Large intestine (tissue), 3 donors: ENCODE measurements around the gene TUSC7. TPM values are rescaled to one million over a fixed set of nuclear protein-coding genes. Genes with fewer than 3 reads are reported as not detected.

ENCODE experiments used
- DNase-seq, 2 donors: peaks; one replicate each; pipeline versions ENCODE4 v3.0.0 to v3.0.0-alpha.2; 2013
- H3K27ac ChIP-seq: one replicate; pipeline ENCODE4 v1.5.1; 2013; ENCODE audit warnings: low read length
- H3K27me3 ChIP-seq: 2 replicates; pipeline ENCODE4 v1.6.1; 2013; ENCODE audit warnings: low read length; ENCODE audit not compliant: control insufficient read depth, insufficient read depth
- H3K36me3 ChIP-seq: 2 replicates; pipeline ENCODE4 v1.6.1; 2013; ENCODE audit warnings: low read length; ENCODE audit not compliant: control insufficient read depth, insufficient read depth
- H3K4me1 ChIP-seq: one replicate; pipeline ENCODE4 v1.6.1; 2013; ENCODE audit warnings: low read length; ENCODE audit not compliant: control insufficient read depth, insufficient read depth
- H3K4me3 ChIP-seq: one replicate; pipeline ENCODE4 v1.5.1; 2013; ENCODE audit warnings: low read length
- H3K9me3 ChIP-seq: one replicate; pipeline ENCODE4 v1.6.1; 2013; ENCODE audit warnings: mild to moderate bottlenecking, low read depth, low read length, moderate library complexity; ENCODE audit not compliant: control insufficient read depth
- WGBS: methylation state at CpG from one replicate; pipeline ENCODE4 v1.1.5; 2013; ENCODE audit warnings: low lambda C conversion rate; ENCODE audit not compliant: insufficient coverage; 5-methylcytosine and 5-hydroxymethylcytosine counted together
- polyA plus RNA-seq: library from polyadenylated mRNA; unstranded; fragments of 120-200 nt; gene quantifications from one replicate; pipeline ENCODE4 v1.2.1, GENCODE V29; 2013

TUSC7 gene
- polyA plus RNA-seq, 1 donor: not detected

DNA sequence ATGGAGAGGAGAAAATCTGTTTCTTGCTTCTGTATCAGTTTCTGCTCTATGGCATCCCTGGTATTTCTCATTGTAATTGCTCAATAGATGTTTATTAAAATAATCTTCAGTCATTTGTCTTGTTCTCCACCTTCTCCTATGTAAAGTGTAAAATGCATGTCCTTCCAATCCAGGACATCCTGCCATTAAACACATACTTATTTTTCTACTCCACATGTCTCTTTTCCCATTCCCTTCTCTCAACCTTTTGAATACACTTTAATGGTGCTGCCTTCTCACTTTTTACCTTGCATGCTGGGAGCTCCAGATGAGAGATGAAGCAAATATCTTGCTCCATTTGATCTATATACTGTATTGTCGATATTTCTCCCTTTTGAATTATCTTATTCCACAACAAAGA is 49.7 kb downstream of the TUSC7 start:
- 100% methylated on average over 1 of the region's 1 CpG for WGBS
- no peak for DNase-seq
- Histone ChIP-seq H3K27ac (no peak overlapping the region), H3K27me3 (peaks cover 3% of the 10 kb centered on the region), H3K9me3 (no peaks in the 10 kb centered on the region), H3K4me1 (no peaks in the 10 kb centered on the region), H3K36me3 (no peaks in the 10 kb centered on the region), H3K4me3 (no peak overlapping the region)
